Adipose tissue (tissue), 3 donors: ENCODE measurements around the gene MAGI1. TPM values are rescaled to one million over a fixed set of nuclear protein-coding genes. Genes with fewer than 3 reads are reported as not detected.
A peak's percentile ranks its signal among the peaks of the same experiment; 100 is the strongest.

ENCODE experiments used
- H3K27ac ChIP-seq: one replicate; pipeline ENCODE4 v1.5.1; 2013; ENCODE audit warnings: low read depth, low read length
- WGBS, 3 donors: extraction: QIAGEN DNeasy Blood & Tissue Kit; methylation state at CpG; one replicate each; pipeline ENCODE4 v1.1.7; 2013; 5-methylcytosine and 5-hydroxymethylcytosine counted together
- polyA plus RNA-seq, 3 donors: library from polyadenylated mRNA; stranded (reverse); fragments of 200-250 nt; gene quantifications; one replicate each; pipeline ENCODE4 v1.2.3, GENCODE V29; 2013
- donor health status: healthy with polysubstance abuse.
- donor health status: Bipolar disorder and iron deficiency.
- donor health status: healthy.

MAGI1 gene
- polyA plus RNA-seq = 10 to 100 TPM in 2 of 3 donors, 1 to 10 TPM in 1; 8.8 to 10.5 (median 10.4) TPM

- H3K27ac ChIP-seq = peak within 1 kb of the TSS; percentile 51
- 0 to 1% (median 1%) methylated on average over 69 to 73 of the region's 73 CpGs for whole genome bisulfite sequencing, 3 donors
Measured at GRCh38 chr3:66038726-66039589, at the start of gene MAGI1. Gene MAGI1 (minus strand): TSS chr3:66038918. CDS start chr3:66038308, 610 bp downstream.

- H3K27ac ChIP-seq = no peak overlapping the region
- WGBS, 3 donors = 19 to 63% (median 53%) methylated on average over 3 of the region's 3 CpGs
Measured at GRCh38 chr3:66083784-66084213, 45.1 kb upstream of the MAGI1 start.

- WGBS, 3 donors = 72 to 77% (median 76%) methylated on average over 5 of the region's 5 CpGs
- H3K27ac ChIP-seq = no peak overlapping the region
Measured at GRCh38 chr3:66083096-66083678, 44.5 kb upstream of the MAGI1 start.

- no peak overlapping the region for H3K27ac ChIP-seq
Measured at GRCh38 chr3:66082679-66083078, 44.0 kb upstream of the MAGI1 start.

GRCh38 chr3:66080167-66080566 lies 41.4 kb upstream of the MAGI1 start:
- WGBS, 3 donors = 82 to 96% (median 93%) methylated on average over 3 of the region's 3 CpGs

GRCh38 chr3:66077973-66078372 lies 39.3 kb upstream of the MAGI1 start:
- H3K27ac ChIP-seq = no peak overlapping the region

More at GRCh38 chr3:66080167-66080566, 41.4 kb upstream of the MAGI1 start:
- no peak overlapping the region for H3K27ac ChIP-seq

- H3K27ac ChIP-seq = no peak overlapping the region
- WGBS, 3 donors = 62 to 74% (median 67%) methylated on average over 6 of the region's 6 CpGs
Measured at GRCh38 chr3:66076861-66077470, 38.2 kb upstream of the MAGI1 start.

GRCh38 chr3:66075281-66075680 lies 36.6 kb upstream of the MAGI1 start:
- H3K27ac ChIP-seq = no peak overlapping the region
- WGBS, 3 donors = 83 to 93% (median 90%) methylated on average over 4 of the region's 4 CpGs

GRCh38 chr3:66073464-66074141 lies 34.9 kb upstream of the MAGI1 start:
- WGBS, 3 donors = 70 to 91% (median 80%) methylated on average over 8 of the region's 8 CpGs

GRCh38 chr3:66068255-66068654 lies 29.5 kb upstream of the MAGI1 start:
- WGBS, 3 donors = 88 to 92% (median 91%) methylated on average over 4 of the region's 4 CpGs
- no peak overlapping the region for H3K27ac ChIP-seq

More at GRCh38 chr3:66073464-66074141, 34.9 kb upstream of the MAGI1 start:
- no peak overlapping the region for H3K27ac ChIP-seq

GRCh38 chr3:66066963-66067617 lies 28.4 kb upstream of the MAGI1 start:
- WGBS, 3 donors = 73 to 79% (median 73%) methylated on average over 4 of the region's 4 CpGs
- H3K27ac ChIP-seq = no peak overlapping the region

- H3K27ac ChIP-seq = no peak overlapping the region
- whole genome bisulfite sequencing, 3 donors = 56 to 76% (median 70%) methylated on average over 2 of the region's 2 CpGs
Measured at GRCh38 chr3:66055289-66055688, 16.6 kb upstream of the MAGI1 start.

GRCh38 chr3:66053550-66054094 lies 14.9 kb upstream of the MAGI1 start:
- H3K27ac ChIP-seq = no peak overlapping the region
- WGBS, 3 donors = 34 to 64% (median 48%) methylated on average over 7 of the region's 7 CpGs

- no peak overlapping the region for H3K27ac ChIP-seq
- 48 to 83% (median 57%) methylated on average over 2 of the region's 2 CpGs for WGBS, 3 donors
Measured at GRCh38 chr3:66052721-66053549, 14.2 kb upstream of the MAGI1 start.

- WGBS, 3 donors = 90 to 93% (median 92%) methylated on average over 2 of the region's 2 CpGs
- H3K27ac ChIP-seq = no peak overlapping the region
Measured at GRCh38 chr3:66050821-66051220, 12.1 kb upstream of the MAGI1 start.

GRCh38 chr3:66048051-66048395 lies 9.3 kb upstream of the MAGI1 start:
- no peak overlapping the region for H3K27ac ChIP-seq

GRCh38 chr3:66047311-66048050 lies 8.8 kb upstream of the MAGI1 start:
- H3K27ac ChIP-seq = no peak overlapping the region
- 22 to 52% (median 41%) methylated on average over 6 of the region's 6 CpGs for WGBS, 3 donors
